Measurements from ENCODE around the gene CASZ1.

- TF ChIP-seq CTCF (conservative IDR thresholded peaks at IDR 0.05) (no peak), EZH2 (IDR thresholded peaks at IDR 0.05; ENCODE audit: low read depth) (no peak)
These were observed 189.2 kb downstream of the CASZ1 start for GRCh38 chr1:10607228-10607627.

Data from PC-9 (cell line).